Heart right ventricle (tissue), 16 donors: ENCODE measurements around the gene WWTR1. TPM values are rescaled to one million over a fixed set of nuclear protein-coding genes. Genes with fewer than 3 reads are reported as not detected.
A peak's percentile ranks its signal among the peaks of the same experiment; 100 is the strongest.

Source experiments
- ATAC-seq, 8 donors: fragments of 200-7000 bp; cut with Tn5 transposase; one replicate each; pipeline ENCODE4 v1.9.1; 2020; ENCODE audit warnings: mild to moderate bottlenecking in 8 of 8, moderate library complexity in 8 of 8, moderate number of reproducible peaks in 1 of 8
- DNase-seq, 2 donors: peaks; one replicate each; pipeline ENCODE4 v3.0.0-alpha.2; 2020
- H3K27ac ChIP-seq, 10 donors: fragments of 200-600 bp; sonication (generic) in 2 of 10; one replicate each; pipeline versions ENCODE4 v1.5.0 to v1.8.0; 2020 to 2022; ENCODE audit warnings: mild to moderate bottlenecking in 3 of 10
- H3K27me3 ChIP-seq, 7 donors: fragments of 200-600 bp; one replicate each; pipeline ENCODE4 v1.8.0; 2021 to 2022; ENCODE audit warnings: mild to moderate bottlenecking in 2 of 7
- H3K36me3 ChIP-seq, 9 donors: fragments of 200-600 bp; sonication (generic) in 1 of 9; one replicate each; pipeline versions ENCODE4 v1.5.0 to v1.8.0; 2020 to 2022; ENCODE audit warnings: mild to moderate bottlenecking in 2 of 9
- H3K4me1 ChIP-seq, 9 donors: fragments of 200-600 bp; sonication (generic) in 1 of 9; one replicate each; pipeline versions ENCODE4 v1.5.0 to v1.8.0; 2020 to 2022; ENCODE audit warnings: mild to moderate bottlenecking in 4 of 9
- H3K4me3 ChIP-seq, 10 donors: fragments of 200-600 bp; sonication (generic) in 2 of 10; one replicate each; pipeline versions ENCODE4 v1.5.0 to v1.8.0; 2020 to 2022; ENCODE audit warnings: mild to moderate bottlenecking in 7 of 10, moderate library complexity in 2 of 10
- H3K9me3 ChIP-seq, 11 donors: fragments of 200-600 bp in 10 of 11; sonication (generic) in 2 of 11; one replicate each; pipeline versions ENCODE4 v1.5.0 to v1.8.0; 2013 to 2022; ENCODE audit warnings: mild to moderate bottlenecking in 2 of 11, control low read depth in 1 of 11, moderate library complexity in 1 of 11
- WGBS, 2 donors: extraction: QIAGEN DNeasy Blood & Tissue Kit; methylation state at CpG; one replicate each; pipeline ENCODE4 v1.1.7; 2013; ENCODE audit warnings: inconsistent platforms in 1 of 2; 5-methylcytosine and 5-hydroxymethylcytosine counted together
- intact Hi-C, 10 donors: fragments of 100-400 bp; cut with DNase I; formaldehyde crosslinking; loops; one replicate each; pipeline versions ENCODE4 v1.11.1 to v1.14.2; 2022
- polyA plus RNA-seq, 2 donors: library from polyadenylated mRNA; stranded (reverse); fragments of 200-250 nt; gene quantifications; one replicate each; pipeline ENCODE4 v1.2.3, GENCODE V29; 2013
- total RNA-seq, 10 donors: library from RNA; stranded (reverse); fragmentation: NEBNext Ultra II Directional in 3 of 10; extraction: Animal tissue kit (Norgen Biotek cat#: 25700) in 3 of 10; gene quantifications; one replicate each; pipeline versions ENCODE4 v1.2.1 to v1.2.4, GENCODE V29; 2021 to 2023
- TF ChIP-seq, protein P1 (sequence below), 9 donors: fragments of 200-600 bp; sonication (generic) in 2 of 9; IDR thresholded peaks; one replicate each; pipeline versions ENCODE4 v1.5.0 to v1.8.0; 2021 to 2022; ENCODE audit warnings: antibody characterized with exemption in 9 of 9, mild to moderate bottlenecking in 5 of 9, moderate library complexity in 1 of 9
- donor health status: Arrhythmogenic right ventricular cardiomyopathy.
- donor health status: ischemic (EF 13 %, LVEDD 7.1; RV severe dilation, severe dysfunction).
- donor health status: healthy with polysubstance abuse.
- donor health status: DM: no; HTN: yes; CAD: no.
- donor health status: DM: no; HTN: no; CAD: no.
- donor health status: ischemic (EF 25% LVEDD 6.9; RV normal size, moderate dysfunction).
- donor health status: ischemic (EF 25% LVEDD 5.7; RV mildly dilated, moderate dysfunction).
- donor health status: healthy.
- donor health status: DM: yes; HTN: yes; CAD: no.
- donor health status: Ischemic cardiomyopathy.
- donor health status: ischemic (EF 35%, LVEDD 5.7; RV mildly dilated, moderate dysfunction).
- donor health status: nonischemic (EF 11% LVEDD 7.7; RV severe dilation, severe dysfunction).
- donor health status: DM: yes; HTN: yes; CAD: no.
- donor health status: PGD.
- donor health status: ischemic (EF 29% LVEDD 5.4; RV normal size, mild dysfunction).
- donor health status: nonischemic (EF 23%, LVEDD 6.1; RV moderate dilation, normal function).

WWTR1 gene
- total and polyA plus RNA-seq, 12 donors = 19.5 to 78.6 (median 40.3) TPM

DNA sequence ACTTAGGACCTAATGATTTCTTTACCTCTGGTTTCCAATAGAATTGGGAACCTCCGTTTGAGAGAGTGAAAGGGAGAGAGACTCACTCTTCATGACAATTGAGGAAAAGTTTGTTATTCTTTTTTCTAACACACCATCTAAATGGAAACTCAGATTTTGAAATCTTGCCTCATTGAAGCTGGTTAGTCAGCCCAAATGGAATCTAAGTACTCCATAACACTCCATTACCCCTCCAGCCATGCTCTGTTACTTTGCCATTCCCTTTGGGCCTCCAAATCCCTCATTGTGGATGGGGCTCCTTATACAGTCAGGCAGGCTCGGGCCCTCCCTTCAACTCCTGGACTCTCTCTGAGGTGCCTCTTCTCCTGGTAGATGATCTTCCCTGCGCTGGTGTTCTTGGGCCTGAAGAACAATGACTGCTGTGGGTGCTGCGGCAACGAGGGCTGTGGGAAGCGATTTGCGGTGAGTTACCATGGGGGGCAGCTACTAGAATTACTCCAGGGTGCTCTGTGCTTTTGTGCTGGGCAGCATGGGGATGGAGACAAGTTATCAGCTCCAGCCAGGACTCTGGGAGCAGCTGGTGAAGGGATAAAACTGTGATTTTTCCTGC is 182.3 kb downstream of the WWTR1 start:
- Histone ChIP-seq H3K9me3 (no peaks in the 10 kb centered on the region), H3K36me3 (no peaks in the 10 kb centered on the region), H3K4me1 (peaks cover 0 to 53% (median 20%) of the 10 kb centered on the region in 9 donors), H3K27ac (no peak overlapping the region), H3K27me3 (no peaks in the 10 kb centered on the region), H3K4me3 (no peak overlapping the region)
- ATAC-seq (no peak), DNase-seq (no peak)
- WGBS, 2 donors = 96% methylated on average over 7 of the region's 7 CpGs
- intact Hi-C loops = loop anchor here in 4 of 10 donors (5.0 to 10.0 kb wide), 4 partner anchors 81 to 351 kb away; partner anchors contain the start of gene HPS3 (in 1 of the 4)
- TF ChIP-seq, protein P1, sequence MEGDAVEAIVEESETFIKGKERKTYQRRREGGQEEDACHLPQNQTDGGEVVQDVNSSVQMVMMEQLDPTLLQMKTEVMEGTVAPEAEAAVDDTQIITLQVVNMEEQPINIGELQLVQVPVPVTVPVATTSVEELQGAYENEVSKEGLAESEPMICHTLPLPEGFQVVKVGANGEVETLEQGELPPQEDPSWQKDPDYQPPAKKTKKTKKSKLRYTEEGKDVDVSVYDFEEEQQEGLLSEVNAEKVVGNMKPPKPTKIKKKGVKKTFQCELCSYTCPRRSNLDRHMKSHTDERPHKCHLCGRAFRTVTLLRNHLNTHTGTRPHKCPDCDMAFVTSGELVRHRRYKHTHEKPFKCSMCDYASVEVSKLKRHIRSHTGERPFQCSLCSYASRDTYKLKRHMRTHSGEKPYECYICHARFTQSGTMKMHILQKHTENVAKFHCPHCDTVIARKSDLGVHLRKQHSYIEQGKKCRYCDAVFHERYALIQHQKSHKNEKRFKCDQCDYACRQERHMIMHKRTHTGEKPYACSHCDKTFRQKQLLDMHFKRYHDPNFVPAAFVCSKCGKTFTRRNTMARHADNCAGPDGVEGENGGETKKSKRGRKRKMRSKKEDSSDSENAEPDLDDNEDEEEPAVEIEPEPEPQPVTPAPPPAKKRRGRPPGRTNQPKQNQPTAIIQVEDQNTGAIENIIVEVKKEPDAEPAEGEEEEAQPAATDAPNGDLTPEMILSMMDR (IDR thresholded peaks at IDR 0.05) = no peak

DNA sequence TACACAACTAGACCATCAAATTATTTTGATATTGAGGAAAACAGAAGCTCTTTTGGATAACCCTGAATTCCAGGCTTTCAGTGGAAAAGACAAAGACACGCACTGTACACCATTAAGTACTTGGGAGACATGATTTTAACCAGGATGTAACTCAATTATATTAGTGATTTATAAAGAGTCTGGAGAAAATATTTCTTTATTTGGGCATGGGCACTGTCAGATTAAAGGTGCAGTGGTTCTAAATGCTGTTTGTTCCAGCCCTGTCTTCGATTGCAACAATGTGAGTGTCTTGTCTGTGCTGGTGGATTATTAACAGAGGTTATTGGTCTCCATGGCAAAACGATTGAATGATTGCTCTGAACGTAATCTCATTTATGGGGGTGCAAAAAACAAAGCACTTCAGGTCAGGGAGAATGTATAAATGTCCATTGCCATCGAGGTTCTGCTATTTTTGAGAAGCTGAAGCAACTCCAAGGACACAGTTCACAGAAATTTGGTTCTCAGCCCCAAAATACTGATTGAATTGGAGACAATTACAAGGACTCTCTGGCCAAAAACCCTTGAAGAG is 183.5 kb downstream of the WWTR1 start, which contains the start of gene TM4SF4:
Gene TM4SF4 (plus strand): TSS at position 448 of the 568 bp plus-strand sequence. CDS start 181 bp downstream, outside the sequence.
- no peak within 1 kb of the TSS for H3K27ac ChIP-seq
- no peak within 1 kb of the TSS for H3K4me3 ChIP-seq
- no peak for ATAC-seq
- H3K36me3 ChIP-seq = no peaks in the 10 kb centered on the region
- intact Hi-C loops = loop anchor here in 3 of 10 donors (5.0 to 10.0 kb wide), 3 partner anchors 80 to 1707 kb away; partner anchors contain the start of gene HPS3 (in 1 of the 3)
- no peaks in the 10 kb centered on the region for H3K27me3 ChIP-seq
- DNase-seq = no peak
- WGBS, 2 donors = 85% methylated on average over 5 of the region's 5 CpGs
- no peaks in the 10 kb centered on the region for H3K9me3 ChIP-seq
- peaks cover 0 to 43% (median 10%) of the 10 kb centered on the region in 9 donors for H3K4me1 ChIP-seq
- TF ChIP-seq, protein P1 (IDR thresholded peaks at IDR 0.05) = no peak

DNA sequence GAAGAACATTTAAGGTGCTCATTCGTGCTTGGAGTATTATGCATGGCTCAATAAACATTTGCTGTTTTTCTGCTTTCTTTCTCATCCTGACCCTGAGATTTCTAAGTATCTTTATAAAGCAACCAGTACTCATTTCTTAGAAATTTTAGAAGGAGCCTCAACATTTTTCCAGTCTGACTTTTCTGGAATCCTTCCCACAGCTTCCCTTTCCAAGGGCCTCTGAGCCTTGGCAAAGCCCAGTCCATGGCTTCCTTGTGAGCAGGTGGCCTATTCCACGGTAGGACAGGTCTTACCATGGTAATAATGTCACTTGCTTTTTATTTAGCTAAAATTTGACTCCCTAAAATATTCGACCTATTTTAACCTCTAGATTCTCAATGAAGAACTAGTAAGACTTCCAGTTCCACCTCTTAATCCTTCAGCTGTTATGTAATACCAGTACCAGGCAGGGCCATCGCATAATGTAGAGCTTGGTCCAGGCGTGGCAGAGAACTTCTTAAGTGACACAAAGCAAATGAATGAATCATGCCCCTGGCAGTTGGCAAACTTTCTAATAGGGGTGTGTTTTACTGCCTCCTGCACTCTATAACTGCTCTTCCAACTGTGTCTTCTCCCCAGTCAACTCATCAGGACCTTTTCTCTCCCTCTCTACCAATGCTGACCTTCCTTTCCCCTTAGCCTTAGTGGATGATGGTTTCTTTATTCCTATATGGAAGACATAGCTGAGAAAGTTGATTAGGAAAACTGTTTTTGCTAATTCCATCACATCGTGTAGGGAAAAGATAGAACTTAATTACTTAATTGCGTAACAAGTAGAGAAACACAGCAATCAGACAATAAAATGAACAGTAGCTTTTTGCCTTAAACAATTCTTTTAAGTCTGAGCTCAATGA is 184.2 kb downstream of the WWTR1 start:
- no peaks in the 10 kb centered on the region for H3K9me3 ChIP-seq
- intact Hi-C loops = loop anchor here in 3 of 10 donors (5.0 to 10.0 kb wide), 3 partner anchors 79 to 1706 kb away; partner anchors contain the start of gene HPS3 (in 1 of the 3)
- DNase-seq = no peak
- 77 to 80% methylated on average over 7 of the region's 7 CpGs for WGBS, 2 donors
- TF ChIP-seq, protein P1 (IDR thresholded peaks at IDR 0.05) = no peak
- ATAC-seq = peak in 6 of 8 donors; percentile 29 to 71 (median 44)
- peaks cover 0 to 42% (median 9%) of the 10 kb centered on the region in 9 donors for H3K4me1 ChIP-seq
- H3K27me3 ChIP-seq = no peaks in the 10 kb centered on the region
- H3K4me3 ChIP-seq = no peak overlapping the region
- no peak overlapping the region for H3K27ac ChIP-seq
- H3K36me3 ChIP-seq = no peaks in the 10 kb centered on the region
